Measurements from ENCODE around the gene RPL18.

The RPL18 gene

DNA sequence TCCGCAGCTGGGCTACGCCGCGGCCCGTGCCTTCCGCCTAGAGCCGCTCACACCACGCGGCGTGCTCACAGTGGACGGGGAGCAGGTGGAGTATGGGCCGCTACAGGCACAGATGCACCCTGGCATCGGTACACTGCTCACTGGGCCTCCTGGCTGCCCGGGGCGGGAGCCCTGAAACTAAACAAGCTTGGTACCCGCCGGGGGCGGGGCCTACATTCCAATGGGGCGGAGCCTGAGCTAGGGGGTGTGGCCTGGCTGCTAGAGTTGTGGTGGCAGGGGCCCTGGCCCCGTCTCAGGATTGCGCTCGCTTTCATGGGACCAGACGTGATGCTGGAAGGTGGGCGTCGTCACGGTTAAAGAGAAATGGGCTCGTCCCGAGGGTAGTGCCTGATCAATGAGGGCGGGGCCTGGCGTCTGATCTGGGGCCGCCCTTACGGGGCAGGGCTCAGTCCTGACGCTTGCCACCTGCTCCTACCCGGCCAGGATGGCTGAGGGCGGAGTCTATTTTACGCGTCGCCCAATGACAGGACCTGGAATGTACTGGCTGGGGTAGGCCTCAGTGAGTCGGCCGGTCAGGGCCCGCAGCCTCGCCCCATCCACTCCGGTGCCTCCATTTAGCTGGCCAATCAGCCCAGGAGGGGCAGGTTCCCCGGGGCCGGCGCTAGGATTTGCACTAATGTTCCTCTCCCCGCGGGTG is 10.8 kb upstream of the RPL18 start:
- no peak for DNase-seq

DNA sequence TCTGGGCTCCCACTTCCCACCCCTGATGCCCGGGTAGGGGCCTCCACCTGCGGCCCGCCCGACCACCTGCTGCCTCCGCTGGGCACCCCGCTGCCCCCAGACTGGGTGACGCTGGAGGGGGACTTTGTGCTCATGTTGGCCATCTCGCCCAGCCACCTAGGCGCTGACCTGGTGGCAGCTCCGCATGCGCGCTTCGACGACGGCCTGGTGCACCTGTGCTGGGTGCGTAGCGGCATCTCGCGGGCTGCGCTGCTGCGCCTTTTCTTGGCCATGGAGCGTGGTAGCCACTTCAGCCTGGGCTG is 10.3 kb upstream of the RPL18 start:
- no peak for DNase-seq

DNA sequence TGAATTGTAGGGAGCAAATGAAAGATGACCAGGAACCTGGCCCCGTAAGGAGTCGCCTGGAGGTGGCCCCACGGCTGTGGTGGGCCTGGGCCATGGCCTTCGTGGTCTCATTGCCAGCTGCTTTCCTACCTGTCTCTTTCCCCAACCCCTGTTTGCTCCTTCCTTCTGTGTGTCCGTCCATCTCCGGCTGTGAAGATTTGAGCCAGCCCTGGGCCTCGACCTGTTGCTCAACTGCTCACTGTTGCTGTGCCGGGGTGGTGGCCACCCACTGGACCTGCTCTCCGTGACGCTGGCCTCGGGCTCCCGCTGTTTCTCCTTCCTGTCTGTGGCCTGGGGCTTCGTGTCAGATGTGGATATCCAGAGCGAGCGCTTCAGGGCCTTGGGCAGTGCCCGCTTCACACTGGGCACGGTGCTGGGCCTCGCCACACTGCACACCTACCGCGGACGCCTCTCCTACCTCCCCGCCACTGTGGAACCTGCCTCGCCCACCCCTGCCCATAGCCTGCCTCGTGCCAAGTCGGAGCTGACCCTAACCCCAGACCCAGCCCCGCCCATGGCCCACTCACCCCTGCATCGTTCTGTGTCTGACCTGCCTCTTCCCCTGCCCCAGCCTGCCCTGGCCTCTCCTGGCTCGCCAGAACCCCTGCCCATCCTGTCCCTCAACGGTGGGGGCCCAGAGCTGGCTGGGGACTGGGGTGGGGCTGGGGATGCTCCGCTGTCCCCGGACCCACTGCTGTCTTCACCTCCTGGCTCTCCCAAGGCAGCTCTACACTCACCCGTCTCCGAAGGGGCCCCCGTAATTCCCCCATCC is 9.7 kb upstream of the RPL18 start:
- DNase-seq = no peak

DNA sequence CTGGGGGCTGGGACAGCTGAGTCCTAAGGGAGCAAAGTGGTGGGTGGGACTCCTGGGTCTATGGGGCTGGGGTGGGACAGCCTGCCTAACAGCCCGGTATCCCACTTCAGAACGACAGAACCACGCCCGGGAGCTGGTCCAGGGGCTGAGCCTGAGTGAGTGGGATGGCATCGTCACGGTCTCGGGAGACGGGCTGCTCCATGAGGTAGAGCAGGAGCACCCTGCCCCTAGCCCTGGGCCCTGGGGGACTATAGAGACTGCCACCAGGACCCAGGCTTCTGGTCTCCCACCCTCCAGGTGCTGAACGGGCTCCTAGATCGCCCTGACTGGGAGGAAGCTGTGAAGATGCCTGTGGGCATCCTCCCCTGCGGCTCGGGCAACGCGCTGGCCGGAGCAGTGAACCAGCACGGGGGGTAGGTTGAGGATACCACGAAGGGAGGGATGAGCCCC is 8.9 kb upstream of the RPL18 start:
- DNase-seq = no peak

DNA sequence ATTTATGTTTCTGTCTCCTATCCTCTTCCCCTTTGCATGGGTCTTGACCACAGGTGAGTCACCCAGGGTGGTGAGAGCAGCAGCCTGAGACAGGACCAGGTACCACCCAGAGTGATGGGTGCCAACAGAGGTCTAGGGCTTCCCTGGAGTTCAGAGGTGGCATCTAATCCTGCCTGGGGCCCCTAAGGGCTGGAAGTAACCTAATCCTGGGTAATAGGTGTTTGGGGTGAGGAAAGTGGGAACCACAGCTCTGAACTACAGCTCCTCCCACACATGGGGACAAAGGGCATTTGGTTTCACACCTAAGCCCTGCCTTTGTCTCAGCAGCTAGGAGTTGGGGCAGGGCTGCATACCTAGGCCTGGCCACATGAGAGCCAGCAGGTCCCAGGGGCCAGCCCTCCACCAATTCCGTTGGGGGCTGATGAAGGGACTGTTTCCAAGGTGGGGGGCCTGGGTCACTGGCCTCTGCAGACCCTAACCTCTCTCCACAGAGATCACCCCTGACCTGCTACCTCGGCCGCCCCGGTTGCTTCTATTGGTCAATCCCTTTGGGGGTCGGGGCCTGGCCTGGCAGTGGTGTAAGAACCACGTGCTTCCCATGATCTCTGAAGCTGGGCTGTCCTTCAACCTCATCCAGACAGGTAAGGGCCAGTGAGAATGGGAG is 8.4 kb upstream of the RPL18 start:
- peak; percentile 42 for DNase-seq

DNA sequence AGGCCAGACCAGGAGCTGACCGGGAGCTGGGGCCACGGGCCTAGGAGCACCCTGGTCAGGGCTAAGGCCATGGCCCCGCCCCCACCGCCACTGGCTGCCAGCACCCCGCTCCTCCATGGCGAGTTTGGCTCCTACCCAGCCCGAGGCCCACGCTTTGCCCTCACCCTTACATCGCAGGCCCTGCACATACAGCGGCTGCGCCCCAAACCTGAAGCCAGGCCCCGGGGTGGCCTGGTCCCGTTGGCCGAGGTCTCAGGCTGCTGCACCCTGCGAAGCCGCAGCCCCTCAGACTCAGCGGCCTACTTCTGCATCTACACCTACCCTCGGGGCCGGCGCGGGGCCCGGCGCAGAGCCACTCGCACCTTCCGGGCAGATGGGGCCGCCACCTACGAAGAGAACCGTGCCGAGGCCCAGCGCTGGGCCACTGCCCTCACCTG is 6.9 kb upstream of the RPL18 start:
- no peak for DNase-seq

DNA sequence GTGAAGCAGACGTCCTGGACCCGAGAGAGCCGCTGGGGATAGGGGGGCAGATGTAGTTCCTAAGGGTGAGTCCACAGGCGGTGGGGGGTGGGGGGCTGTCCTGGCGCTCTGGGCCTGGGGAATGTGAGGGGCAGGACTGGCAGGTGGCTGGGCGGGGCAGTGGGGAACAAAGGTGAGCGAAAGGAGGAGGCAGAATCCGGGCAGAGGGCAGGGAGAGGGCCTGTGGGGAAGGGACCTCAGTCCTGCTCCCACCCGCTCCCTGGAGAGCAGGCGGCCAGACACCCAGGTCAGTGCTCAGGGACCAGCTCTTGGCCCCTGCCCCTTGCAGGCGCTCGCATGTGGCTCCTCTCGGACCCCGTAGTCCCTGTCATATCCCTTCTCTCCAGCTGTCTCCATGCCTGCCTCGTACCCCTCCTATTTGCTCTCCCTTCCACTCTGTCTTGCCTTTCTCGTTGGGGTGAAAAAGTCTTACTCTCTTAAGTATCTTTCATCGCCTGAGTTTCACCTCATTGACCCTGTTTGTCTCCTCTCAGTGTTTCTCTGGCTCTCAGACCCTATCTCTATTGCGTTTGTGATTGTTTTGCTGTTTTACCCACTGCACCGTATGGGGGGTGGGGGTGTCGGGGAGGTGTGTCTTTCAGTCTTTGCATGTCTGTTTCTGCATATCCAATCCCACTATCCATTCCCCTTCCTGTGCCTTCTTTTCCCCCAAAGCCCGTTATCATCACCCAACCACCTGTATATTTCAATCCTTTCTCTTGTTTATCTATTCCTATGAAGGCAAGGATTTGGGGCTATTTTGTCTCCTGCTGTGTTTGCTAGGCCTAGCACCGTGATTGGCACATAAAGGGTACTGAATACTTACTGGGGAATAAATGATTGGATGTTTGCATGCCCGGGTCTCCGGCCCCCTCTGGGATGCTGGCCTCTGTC is 6.1 kb upstream of the RPL18 start:
- no peak for DNase-seq

DNA sequence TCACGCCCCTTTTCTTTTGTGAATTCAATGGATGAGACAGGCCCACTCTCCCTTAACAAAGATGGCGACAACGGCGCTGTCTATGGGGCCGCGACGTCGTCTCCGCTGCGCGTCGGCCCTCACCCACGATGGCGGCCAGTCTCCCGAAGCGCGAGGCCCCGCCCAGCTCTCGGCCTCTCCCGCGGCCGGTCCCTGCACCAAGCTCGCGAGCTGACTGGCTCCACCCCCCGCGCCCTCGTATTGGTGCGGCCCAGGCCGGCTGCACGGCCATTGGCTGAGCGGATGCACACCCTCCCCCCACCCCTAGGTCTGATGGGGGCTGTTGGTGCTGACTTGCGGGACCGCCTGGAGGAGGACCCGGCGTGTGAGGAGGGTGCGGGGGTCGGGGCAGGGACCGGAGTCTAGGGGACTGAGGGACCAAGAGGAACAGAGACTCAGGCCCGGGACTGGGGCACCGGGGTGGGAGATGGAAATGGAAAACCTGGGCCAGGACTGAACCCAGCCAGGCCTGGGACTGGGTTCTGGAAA is 5.2 kb upstream of the RPL18 start:
- DNase-seq = peak; percentile 98

DNA sequence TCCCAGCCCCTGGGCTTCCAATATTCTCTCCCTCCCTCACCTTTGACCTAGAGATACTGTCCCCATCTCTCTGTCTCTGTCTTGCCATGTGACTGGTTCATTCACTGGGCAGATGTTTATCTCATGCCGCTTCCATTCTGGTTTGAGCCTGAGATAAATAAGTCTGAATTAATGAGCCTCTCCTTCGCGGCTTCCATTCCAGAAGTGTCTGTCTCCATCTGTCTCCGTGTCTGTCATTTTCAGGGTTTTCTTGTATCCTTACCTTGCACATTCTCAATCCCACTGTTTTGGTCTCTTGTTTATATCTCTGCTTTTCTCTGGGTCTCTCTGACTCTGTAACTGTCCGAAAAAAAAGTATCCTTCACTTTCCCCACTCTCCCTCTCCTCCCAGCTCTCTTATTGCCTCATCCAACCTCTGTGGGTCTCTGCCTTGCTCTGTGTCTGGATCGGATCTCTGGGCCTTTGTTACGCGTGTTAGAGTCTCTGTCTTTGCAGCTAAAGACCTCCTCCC is 4.6 kb upstream of the RPL18 start:
- DNase-seq = no peak

DNA sequence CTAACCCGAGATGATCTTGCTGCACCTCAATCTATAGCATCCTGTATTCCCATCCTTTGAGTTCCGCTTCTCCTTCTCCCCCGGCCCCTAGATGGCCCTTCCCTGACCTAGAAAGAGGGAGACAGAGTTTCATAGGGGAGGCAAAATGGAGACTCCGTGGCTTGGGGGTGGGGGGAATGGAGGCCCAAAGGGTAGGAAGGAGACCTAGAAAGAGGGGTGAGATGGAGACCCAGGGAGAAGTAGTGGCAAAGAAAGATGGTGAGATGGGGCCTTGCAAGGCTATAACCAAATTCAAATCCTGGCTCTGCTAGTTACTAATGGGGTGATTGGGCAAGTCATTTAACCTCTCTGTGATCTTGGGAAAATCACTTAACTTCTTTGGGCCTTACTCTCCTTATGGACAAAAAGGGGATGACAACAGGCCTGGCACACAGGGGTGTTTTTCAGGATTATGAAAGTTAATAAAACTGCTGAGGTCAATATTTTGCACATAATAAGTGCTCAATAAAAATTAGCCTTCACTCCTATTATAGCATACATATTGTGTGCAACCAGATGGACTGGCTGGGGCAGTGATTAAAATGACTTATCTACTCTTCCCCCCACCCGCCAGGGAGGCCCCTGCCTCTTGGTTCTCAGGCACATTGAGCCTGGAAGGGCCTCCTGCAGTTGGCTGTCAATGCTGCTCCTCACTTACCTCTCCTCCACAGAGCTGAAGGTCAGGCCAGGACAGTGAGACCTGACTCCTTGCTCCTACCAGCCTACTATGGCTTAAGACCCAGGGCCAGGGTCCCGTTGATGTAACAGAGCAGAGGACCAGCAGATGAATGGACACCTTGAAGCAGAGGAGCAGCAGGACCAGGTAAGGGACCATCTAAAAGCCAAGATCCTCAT is 961 bp upstream of the RPL18 start:
- no peak for DNase-seq

DNA sequence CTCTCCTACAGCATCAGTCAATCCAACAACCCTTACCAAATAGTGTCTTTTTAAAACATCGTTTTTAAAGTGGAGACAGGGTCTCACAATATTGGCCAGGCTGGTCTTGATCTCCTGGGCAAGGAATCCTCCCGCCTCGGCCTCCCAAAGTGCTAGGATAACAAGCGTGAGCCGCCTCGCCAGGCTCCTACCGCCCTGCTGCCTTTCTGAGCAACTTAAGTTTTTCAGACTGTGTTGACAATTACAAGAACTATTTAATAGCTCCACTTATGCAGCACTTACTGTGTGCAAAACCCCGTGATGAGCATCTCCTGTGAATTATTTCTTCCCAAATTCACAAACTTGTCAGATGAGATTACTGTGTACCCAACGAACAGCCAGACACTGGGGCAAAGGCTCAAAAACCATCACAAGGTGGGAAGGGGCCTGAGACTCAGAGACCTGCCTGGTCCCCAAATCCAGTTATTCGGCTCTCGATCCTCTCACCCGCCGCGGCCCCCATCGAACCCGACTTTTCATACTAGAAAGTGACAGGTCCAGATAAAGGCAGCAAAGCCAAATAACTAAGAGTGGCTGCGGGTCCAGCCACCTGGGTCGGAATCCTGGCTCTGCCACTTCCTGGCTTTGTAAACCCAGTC is 581 bp downstream of the RPL18 start:
- no peak for DNase-seq

DNA sequence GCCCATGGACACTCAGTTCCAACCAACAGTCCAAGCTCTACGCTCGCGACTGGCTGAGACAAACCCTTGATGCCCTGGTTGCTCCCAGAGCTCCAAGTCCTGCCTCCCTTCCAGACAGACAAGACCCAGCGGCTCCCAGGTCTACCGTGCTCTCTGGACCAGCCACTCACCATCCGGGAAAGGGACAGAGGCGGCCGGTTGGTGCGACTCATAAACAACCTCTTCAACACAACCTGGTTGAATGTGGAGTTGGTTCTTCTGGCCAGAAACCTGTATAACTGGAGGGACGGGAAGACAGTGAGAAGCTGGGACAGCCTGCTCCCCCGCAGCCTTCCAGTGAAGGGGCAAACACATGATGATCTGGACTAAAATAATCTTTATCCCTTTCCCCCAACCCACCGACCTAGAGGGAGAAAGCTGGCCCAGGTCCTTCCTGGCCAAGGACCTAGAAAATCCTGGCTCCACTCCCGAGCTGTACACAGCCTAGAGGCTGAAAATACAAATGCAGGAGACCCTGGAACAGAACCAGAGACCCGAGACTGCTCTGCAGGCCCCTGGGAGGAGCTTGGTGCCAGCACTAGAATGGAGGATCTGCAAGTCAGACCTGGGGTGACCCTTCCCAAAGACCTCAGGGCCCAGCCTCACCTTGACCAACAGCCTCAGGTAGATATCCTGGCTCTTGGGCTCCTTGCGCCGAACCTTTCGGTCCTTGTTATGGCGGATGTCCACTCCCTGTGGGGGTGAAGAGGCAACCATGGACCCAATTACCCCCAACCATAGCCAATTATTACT is 1.6 kb downstream of the RPL18 start:
- no peak for DNase-seq

DNA sequence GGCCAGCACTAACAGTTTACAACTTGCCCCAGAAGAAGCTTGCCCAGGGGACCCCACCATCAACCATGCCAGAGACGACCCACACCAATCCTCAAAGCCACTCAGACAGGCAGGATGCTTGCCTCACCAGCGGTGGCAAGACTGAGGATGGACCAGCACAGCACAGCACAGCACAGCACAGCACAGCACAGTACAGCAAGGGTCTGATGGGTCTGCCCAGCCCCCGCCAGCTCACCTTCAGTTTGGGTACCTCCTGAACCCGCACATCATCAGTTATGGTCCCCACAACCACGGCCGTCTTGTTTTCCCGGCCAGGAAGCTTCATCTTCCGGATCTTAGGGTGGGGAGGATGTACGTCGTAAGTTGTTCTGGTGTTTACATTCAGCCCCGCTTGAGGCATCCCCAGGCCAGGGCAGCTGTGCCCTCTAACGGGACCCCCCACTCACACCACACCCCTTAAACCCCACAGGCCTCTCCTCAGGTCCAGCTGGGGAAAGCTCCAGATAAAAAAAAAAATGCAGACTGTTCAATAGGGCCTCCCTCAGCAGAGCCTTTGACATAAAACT is 2.4 kb downstream of the RPL18 start:
- no peak for DNase-seq

DNA sequence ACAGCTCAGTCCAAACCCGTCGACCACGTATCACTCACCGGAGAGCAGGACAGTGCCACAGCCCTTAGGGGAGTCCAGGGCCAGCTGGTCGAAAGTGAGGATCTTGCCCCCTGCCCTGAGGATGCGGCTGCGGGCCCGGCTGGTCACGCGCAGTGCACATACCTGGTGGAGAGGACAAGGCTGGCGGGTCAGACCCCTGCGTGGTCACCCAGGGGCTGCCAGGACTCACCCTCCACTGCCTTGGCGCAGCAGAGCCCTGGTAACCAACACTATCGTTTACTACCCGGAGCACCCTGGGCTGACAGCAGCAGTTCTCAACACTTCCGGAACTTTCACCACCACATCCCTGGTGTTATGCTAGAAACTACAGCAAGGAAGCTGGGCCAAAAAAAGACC is 2.9 kb downstream of the RPL18 start:
- DNase-seq = no peak

DNA sequence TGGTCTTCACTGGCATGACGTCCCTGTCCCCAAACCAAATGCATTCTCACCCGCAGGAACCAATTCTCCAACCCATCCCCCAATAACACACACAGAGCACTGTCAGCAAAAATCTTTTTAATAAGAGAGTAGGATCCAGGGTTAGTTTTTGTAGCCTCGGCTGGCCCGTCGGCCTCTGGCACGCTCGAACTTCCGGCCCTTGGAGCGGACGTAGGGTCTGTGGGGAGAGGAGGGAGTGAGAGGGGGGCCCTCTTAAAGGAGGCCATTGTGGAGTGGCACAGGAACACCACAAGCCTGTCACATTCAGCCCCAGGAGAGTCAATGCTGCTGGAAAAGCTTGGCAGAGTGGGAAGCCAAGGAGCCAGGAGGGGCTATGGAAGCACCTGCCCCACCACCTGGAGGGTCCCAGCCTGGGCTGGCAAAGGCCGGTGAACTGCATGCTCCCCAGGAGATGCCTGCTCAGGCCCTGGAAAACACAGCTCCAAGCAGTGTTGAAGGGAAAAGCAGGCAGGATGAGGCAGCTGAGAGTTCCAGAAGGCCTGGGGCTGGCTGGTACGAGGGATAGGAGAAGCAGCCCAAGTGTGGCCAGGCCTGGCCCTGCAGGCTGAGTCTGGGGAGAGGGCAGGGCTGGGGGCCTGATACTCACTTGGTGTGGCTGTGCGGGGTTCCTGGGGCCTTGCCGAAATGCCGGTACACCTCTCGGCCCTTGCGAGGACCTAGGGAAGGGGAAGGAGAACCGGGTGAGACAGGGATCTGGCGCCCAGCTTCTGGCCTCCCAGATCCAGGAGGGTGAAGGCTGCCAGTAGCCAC is 3.5 kb downstream of the RPL18 start:
- no peak for DNase-seq

DNA sequence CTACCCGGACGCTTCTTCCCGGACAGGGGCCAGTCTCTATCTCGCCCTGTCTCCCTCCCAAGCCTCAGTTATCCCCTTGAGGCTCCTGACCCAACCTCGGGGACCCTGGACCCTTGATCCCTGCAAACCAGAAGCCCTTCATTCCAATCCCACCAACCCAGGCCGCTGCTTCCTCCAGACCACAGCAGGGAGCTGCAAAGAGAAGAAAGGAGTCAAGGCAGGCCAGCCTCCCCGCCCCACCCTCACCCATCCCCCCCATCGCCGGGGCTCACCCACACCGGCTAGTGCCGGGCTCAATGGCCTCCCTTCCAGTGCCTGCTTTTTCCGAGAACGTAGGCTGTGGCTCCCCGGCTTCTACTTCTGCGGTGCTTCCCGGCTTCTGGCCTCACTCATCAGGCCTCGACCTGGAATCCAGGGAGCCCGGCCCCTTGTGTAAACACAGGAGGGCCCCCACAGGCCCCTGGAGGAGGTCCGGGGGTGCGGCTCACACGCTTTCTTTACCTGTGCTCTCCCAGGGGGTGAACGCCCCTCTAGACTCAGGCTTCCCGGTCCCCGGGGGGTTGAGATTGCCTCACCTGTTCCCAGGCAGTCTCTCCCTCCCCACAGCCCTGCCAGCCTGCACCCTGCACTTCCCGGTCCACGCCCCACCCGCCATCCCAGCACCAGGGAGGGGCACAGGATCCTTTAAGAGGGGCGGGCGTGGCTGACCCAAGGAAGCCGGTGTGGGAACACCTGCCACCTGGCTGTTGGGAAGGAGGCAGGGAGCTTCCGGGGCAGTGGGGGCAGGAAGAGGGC is 4.3 kb downstream of the RPL18 start, which contains the start of gene FAM83E:
Gene FAM83E (minus strand): TSS at position 641 of the 795 bp plus-strand sequence. CDS start 1,704 bp downstream, outside the sequence.
- DNase-seq = no peak

DNA sequence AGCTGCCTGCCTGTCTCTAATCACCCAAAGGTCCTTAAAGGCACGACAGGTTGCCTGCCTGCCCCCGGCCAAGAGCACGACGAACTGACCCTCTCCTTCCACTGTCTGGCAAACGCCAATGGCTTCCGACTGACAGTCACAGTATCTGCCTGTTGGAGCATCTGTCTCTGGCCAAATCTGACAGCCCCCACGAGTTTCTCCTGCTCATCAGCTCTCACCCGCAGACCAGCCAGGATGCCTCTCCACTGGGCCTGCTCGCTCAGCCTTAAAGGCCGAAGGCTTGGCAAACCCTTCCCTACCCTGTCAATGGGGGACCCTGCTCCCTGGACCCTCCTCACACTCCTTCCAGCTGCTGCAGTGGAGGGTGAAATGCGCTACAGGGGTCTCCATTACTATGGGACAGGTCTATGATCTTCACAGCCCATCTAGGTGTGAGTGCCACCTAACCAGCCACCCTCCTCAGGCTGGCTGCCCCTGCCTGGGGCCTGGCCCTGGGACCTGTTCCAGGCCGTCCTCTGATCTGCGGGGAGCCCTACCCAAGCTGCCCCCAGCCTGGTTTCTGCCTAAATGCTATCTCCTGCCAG is 5.0 kb downstream of the RPL18 start:
- peak; percentile 41 for DNase-seq
